ENCODE data around the gene RASGRP3.
A peak's percentile ranks its signal among the peaks of the same experiment; 100 is the strongest.
"Not testable (repeated sequence)": the region's sequence is repeated elsewhere in the genome, so short reads cannot be mapped to it uniquely, and the experiment has no call there.

Gene RASGRP3, protein sequence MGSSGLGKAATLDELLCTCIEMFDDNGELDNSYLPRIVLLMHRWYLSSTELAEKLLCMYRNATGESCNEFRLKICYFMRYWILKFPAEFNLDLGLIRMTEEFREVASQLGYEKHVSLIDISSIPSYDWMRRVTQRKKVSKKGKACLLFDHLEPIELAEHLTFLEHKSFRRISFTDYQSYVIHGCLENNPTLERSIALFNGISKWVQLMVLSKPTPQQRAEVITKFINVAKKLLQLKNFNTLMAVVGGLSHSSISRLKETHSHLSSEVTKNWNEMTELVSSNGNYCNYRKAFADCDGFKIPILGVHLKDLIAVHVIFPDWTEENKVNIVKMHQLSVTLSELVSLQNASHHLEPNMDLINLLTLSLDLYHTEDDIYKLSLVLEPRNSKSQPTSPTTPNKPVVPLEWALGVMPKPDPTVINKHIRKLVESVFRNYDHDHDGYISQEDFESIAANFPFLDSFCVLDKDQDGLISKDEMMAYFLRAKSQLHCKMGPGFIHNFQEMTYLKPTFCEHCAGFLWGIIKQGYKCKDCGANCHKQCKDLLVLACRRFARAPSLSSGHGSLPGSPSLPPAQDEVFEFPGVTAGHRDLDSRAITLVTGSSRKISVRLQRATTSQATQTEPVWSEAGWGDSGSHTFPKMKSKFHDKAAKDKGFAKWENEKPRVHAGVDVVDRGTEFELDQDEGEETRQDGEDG

DNA sequence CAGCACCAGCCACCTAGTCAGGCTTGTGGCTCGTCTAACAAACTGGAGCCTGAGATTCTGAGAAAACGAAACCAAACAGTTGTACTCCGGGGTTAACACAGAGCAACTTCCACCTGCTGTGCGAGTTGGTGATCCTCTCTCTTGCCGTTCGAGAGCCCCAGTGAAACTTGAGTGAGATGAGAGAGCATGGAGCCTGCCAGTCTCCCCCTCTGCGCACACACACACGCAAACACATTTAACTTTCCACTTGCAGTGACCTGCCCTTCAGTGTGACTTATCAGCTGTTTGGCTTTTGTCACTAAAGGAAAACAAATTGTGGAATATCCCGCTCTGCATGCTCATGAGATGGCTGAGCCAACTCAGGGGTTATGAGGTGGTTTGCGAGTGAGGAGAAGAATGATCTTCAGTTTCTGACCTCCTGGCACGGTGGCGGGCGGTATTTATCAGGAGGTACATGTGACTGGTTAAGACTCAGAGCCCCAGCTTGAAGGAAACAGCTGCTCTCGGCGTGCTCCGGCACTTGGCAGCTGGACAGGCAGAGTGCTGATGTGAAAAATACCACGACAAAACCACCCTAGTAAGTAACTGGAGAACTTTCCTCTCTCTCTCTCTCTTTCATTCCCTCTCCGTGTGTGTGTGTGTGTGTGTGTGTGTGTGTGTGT, at the start of gene RASGRP3:
TSS of gene RASGRP3 (plus strand) at position 519 of the 662 bp plus-strand sequence. CDS start 38,488 bp downstream, outside the sequence.
- DNase-seq, result peak; percentile 53

DNA sequence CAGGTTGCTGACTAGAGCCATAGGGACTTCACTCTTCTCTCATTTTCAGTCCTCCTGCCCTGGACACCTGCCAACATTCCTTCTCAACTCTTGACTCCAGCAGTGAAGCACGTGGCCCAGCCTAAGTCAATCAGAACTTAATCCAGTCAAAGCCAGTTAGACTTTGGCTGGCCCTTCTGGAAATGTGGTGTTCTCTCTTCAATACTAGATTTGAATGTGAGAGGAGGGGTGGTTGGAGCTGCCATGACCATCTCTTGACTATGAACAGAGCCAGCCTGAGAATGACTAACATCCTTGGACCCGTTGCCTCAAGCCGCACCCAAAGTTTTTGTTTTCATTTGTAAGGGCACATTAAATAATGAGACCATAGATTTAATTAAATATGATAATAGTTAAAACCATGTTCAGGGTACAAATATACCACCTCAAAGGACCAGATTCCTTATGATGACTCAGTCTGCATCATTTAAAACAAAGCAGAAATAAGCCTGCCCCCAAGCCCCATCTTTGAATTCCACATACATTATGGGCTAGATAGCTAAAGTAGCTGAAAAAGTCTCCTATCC, 49.7 kb upstream of the RASGRP3 start:
- no peak for DNase-seq

DNA sequence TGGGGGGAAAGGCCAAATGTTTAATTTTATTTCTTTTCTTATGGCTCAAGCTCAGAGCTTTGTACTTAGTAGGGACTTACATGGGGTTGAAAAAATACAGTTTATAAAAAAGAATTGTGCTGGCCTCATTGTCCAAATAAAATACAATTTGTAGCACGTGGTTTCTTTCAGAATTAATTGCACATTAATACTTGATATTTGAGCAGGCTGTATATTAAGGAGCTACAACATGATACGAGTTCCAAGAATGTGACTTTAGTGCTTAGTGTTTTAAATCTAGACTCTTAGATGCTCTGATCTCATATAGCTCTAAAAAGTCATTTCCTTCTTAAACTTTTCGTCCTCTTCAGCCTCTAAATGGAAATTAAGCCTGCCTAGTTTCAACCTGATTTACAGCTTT, 46.4 kb upstream of the RASGRP3 start:
- DNase-seq, result no peak

DNA sequence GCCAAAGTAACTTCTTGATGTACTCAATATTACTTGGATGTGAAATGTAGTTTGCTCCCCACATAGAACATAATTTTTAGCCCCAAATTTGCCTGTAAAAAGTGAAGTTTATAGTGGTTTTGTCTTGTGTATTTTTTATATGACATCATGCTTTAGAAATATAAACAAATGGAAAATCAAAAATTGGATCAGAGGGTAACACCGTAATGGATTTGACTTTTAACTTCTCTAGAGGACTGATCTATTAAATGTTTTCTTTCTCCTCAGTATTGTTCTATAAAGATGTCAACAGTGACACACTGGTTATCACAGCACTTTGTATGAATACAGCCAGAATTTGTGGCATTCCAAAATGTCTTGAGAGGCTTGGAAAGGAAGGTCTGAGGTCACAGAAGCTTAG, 45.6 kb upstream of the RASGRP3 start:
- DNase-seq, result no peak

DNA sequence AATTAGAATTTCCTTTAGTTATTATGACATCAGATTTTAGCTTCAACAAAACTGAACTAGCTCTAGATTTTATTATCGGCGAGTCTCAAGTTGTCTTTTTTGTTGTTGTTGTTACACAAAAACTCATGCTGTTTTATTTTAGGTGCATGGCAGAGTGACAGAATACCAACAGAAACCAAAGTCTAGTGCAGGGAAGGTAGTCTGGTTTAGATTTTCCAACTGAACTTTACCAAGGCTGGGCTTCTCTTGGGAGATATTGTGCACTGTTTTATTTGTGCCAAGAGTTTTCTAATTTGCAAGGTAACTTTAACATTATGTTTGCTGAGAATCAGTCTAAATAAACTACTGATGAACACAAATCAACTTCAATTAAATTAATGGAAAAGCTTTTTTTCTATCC, 43.6 kb upstream of the RASGRP3 start:
- no peak for DNase-seq

DNA sequence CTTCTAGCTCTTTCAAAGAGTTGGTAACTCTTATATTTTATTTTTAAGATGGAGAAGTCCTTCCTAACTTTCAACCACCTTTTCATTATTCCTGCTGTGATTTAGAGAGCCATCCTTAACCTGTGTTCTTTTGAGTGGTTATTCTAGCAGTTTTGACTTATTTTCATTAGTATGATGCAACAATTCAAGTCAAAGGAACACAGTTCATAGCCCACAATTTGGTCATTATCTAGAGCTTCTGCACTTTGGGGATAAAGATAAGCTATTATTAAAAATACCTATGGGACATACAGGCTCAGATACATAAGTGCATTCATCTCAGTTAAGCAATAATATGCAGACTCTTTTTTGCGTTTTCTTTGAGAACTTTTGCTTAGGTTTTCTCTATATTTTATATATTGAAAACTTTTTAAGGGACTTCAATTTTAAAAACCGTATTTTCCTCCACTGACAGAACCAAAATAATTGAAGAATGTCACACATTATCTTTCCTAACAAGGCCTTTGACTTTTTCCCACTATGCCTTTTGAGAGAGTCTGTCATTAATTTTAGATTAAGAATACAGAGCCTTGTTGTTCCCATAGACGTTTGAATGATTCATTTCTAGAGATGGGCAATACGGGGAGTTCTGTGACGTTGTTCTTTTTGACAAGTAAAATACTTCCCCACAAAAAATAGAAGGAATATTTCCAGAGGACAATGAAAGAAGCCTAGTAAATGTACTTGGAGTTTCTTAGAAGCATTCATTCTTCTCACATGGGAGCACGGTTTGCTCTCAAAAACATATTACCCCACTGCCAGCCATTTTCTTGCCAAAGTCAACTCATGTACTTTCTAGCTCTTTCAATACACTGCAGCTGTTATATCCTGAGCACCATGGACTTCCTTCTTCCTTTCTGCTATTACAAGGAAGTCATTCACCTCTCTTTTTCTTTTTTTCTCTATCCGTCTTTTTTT, 42.9 kb upstream of the RASGRP3 start:
- no peak for DNase-seq

DNA sequence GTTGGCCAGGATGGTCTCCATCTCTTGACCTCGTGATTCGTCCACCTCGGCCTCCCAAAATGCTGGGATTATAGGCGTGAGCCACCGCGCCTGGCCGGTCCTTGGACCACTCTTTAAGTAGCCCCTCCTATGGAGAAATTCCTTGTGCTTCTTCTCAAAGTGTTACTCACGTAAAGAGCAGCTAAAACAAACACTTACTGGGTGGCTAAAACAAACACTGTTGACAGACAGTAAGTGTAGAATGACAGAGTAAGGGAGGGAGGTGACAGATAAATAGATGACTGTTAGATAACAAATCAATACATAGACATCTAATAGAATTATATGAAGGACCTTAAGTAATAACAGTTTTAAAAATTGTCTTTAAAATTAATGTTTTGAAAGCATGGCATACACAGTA, 40.9 kb upstream of the RASGRP3 start:
- no peak for DNase-seq

DNA sequence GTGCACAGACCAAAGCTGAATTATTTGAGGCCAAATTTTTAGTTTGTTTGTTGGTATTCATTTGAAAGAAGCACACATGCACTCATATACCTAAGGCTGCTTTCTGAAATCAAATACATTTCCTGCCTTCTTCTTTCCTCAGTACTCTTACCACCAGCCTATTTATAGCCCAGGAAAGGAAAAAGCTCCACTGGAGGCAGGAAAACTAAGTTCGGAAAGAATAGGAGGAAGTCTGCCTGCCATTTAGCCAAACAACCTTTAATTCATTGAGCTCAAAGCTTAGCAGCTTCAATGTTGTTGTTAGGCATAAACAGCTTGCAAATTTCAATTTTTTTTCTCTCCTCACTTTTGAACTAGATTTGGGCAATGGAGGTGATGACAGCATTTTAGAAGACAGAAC, 40.4 kb upstream of the RASGRP3 start:
- DNase-seq, result no peak

DNA sequence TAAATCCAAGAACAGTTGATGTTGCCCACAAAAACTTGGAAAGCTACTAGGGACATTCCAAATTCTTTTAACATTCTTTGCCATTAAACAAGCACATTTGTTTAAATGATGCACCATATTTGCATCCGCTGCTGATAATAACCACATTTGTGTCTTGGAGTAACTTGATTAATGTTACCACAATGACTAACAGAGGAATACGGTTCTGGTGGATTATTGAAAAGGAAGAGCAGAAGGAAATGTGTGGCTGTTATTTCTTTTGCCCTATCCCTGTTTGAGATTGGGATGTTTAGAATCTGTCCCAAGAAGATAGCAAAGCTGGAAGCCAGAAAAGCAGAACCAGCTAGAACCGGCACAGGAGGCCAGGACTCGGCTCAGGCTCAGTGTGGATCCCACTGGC, 39.2 kb upstream of the RASGRP3 start:
- DNase-seq, result no peak

DNA sequence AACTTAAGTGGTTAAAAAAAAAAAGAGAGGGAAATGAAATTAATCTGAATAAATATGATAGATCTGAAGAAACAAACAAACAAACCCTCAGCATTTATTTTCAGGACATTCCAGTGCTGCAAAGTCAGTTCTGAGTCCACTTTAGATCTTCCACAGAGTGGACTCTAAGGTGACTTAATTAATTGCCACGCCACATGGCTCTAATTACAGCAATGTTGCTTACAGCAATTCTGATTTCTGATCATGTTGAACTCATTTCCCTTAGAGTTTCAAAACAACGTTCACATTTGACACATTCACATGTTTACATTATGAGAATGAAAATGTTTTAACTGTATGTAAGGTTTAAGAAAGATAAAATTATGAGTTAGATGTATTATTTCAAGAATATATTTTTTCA, 38.6 kb upstream of the RASGRP3 start:
- no peak for DNase-seq

DNA sequence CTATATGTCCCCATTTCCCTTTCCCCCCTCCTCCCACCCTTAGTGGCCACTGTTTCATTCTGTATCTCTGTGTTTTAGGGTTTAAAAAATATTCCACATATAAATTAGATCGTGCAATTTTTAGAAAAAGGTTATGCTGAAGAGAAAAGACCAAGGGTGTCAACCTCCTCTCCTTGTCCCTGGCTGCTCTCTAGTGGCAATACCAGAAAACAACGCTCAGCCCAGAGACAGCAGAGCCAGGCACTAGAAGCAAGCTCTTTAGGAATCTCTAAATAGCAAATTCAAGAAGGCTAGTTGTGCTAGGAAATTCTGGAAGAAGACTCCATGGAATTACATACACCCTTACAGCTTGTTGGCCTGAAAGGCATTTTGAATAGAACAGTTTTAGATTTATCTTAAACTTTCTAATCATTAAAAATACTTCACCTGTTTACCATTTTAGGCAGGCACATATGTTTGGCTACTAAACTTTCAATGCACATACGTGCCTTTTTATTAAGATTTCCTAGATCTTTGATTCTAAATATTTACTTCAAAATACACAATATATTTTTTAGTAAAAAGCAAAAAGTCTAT, 35.1 kb upstream of the RASGRP3 start:
- peak; percentile 45 for DNase-seq

DNA sequence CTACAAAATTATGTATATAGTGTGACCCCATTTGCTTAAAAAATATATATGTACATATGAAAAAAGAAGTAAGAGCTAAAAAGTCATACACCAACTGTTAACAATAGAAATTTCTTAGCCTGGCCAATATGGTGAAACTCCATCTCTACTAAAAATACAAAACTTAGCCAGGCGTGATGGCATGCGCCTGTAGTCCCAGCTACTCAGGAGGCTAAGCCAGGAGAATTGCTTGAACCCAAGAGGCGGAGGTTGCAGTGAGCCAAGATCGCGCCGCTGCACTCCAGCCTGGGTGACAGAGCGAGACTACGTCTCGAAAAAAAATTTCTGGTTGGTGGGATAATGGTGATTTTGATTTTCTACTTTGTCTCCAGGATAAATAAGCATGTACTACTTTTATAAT, 34.4 kb upstream of the RASGRP3 start:
- not testable (repeated sequence) for DNase-seq

DNA sequence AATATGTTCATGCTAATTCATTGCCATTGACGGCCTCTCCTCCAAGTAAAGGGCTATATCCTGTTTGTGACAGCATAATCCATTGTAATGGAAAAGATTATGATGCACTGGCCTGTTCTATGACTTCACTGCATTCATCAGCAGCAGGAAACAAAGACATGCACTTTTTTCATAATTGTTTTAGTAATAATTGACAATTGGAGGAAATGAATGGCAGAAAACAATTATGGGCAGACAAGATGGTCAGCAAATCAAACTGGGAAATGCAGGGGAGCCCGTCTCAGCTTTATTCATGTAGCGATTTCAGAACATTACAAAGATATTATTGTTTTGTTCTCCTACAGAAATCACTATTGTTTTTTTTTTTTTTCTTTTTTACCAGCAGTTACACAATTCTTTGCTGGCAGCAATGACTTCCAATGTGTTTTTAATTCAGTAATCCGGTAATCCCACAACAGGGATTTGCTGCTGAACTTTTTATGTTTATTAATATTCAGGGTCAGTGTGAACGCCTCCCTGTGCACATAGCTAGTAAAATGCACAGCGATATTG, 33.8 kb upstream of the RASGRP3 start:
- no peak for DNase-seq

DNA sequence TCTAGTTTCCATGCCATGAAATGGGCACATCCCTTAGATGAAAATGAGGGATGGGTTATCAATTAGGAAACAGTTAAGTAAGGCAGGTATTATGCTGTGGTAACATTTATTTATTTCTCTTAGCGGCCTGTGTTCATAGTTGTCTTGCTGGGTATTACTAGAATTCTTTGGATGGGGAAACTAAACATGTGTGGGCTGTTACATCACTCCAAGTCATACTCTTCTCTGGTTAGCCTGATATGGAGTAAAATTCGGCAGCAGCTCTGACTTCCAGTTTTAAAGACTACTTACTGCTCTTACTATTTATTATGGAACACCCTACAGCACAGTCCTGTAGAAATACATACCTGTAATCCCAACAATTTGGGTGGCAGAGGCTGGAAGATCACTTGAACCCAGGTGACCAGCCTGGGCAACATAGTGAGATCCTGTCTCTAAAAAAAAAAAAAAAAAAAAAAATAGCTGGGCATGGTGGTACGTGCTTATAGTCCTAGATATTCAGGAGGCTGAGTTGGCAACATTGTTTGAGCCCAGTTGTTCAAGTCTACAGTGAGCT, 33.1 kb upstream of the RASGRP3 start:
- no peak for DNase-seq

DNA sequence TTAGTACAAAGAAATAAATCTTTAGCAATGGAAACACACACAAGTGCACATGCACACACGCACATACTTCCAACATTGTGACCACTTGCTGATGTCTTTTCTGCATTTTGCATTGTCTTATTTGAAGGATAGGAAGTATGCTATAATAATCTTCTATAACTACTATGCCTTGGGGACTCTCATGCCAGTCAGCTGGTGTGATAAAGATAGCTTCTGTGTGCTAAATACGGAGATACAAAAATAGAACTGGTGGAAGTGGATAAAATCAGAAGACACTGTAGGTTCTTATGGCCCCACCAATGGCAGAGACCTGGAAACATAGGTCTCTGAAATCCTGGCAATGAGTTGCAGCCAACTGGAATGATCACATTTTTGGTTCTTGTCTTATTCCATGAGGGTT, 31.5 kb upstream of the RASGRP3 start:
- no peak for DNase-seq

DNA sequence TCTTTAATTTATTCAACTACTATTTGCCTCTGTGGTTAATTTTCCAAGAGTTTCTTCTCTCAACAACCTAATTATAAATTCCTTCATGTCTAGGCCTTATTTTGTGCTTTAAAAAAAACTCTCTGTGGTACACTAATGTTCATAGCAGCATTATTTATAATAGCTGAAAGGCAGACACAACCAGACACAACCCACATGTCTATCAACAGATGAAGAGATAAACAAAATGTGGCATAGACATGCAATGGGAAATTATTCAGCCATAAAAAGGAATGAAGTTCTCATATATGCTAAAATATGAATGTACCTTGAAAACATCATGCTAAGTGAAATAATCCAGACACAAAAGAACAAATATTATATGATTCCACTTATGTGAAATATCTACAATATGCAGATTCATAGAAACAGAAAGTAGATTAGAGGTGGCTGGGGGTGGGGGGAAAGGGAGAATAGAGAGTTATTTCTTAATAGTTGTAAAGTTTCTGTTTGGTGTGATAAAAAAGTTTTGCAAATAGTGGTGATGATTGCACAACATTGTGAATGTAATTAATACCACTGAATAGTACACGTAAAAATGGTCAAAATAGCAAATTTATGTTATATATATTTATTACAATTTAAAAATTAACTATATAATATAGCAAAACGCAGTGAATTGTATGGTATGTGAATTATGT, 28.1 kb upstream of the RASGRP3 start:
- DNase-seq, result no peak

DNA sequence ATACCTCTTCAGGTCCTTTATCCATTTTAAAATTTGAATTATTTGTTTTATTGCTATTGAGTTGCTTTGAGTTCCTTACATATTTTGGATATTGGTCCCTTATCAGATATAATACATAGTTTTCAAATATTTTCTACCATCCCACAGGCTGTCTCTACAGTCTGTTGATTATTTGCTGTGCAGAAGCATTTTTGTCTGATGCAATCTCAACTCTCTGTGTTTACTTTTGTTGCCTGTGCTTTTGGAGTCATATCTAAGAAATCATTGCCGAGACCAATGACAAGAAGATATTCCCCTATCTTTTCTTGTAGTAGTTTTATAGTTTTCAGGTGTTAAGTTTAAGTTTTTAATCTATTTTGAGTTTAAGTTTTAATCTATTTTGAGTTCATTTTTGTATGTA, 25.2 kb upstream of the RASGRP3 start:
- DNase-seq, result no peak

DNA sequence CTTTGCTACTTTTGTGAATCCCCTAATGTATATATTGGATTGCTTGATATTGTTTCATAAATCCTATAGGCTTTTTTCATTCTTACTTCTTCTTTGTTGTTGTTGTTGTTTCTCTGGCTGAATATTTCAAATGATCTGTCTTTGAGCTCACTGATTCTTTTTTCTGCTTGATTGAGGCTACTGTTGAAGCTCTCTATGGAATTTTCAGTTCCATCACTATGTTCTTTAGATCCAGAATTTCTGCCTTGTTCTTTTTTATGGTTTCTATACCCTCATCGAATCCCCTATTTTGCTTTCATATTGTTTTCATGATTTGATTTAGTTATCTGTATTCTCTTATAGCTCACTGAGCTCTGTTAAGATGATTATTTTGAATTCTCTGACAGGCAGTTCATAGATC, 24.6 kb upstream of the RASGRP3 start:
- DNase-seq, result no peak

DNA sequence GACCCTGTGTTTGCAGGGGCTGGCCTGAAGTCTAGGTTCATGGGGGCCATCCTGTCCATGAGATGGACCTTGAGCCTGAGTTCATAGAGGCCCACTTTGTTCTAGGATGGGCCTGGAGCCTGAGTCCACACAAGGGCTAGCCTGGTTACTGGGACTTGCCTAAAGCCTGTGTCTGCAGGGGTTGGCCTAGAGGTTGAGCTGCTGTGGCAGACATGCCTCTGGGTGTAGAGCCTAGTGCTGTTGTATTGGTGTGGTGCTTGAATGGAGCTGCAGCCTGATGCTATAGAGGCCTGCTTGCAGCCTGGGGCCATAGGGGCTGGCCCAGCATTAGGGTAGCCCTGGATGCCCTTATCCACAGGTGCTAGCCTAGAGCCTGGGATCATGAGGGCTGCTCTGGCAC, 23.9 kb upstream of the RASGRP3 start:
- DNase-seq, result no peak

DNA sequence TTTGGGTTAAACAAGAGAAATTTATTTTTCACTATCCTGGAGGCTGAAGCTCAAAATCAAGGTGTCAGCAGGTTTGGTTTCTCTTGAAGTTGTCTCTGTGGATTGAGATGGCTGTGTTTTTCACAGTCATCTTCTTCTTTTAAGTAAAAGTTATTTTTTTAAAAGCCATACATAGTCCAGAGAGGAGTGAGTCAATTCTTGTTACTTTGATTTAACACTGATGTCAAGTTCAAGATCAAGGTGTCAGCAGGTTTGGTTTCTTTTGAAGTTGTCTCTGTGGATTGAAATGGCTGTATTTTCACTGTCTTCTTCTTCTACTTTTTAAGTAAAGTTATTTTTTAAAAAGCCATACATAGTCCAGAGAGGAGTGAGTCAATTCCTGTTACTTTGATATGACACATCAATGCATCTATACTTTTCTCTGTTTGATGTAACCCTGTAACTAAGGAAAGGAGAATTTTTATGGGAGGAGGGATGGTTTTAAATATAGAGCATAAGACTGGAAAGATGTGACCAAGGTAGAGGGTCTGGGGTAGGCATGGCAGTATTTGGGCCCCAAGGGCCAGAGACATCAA, 22.5 kb upstream of the RASGRP3 start:
- no peak for DNase-seq
